ENCODE measurements around the gene OSBPL5.

Gene OSBPL5

GRCh38 chr11:3133261-3134217, 31.6 kb downstream of the OSBPL5 start:
- DNase-seq: peak; percentile 43

GRCh38 chr11:3132831-3133260, 32.3 kb downstream of the OSBPL5 start:
- DNase-seq: no peak

GRCh38 chr11:3132271-3132781, 32.8 kb downstream of the OSBPL5 start:
- DNase-seq: no peak

GRCh38 chr11:3131330-3131941, 33.7 kb downstream of the OSBPL5 start:
- DNase-seq: no peak

- no peak for DNase-seq
These were observed 34.6 kb downstream of the OSBPL5 start for GRCh38 chr11:3130269-3131071.

GRCh38 chr11:3129591-3130268, 35.4 kb downstream of the OSBPL5 start:
- no peak for DNase-seq

GRCh38 chr11:3129181-3129590, 35.9 kb downstream of the OSBPL5 start:
- DNase-seq: no peak

GRCh38 chr11:3128356-3129180, 36.5 kb downstream of the OSBPL5 start:
- no peak for DNase-seq

GRCh38 chr11:3127706-3128355, 37.3 kb downstream of the OSBPL5 start:
- no peak for DNase-seq

GRCh38 chr11:3126901-3127691, 38.0 kb downstream of the OSBPL5 start:
- DNase-seq: no peak

- DNase-seq: no peak
These were observed 38.8 kb downstream of the OSBPL5 start for GRCh38 chr11:3126207-3126865.

GRCh38 chr11:3124821-3125220, 40.3 kb downstream of the OSBPL5 start:
- DNase-seq: no peak

GRCh38 chr11:3123761-3124733, 41.1 kb downstream of the OSBPL5 start:
- no peak for DNase-seq

- DNase-seq: peak; percentile 51
These were observed 41.8 kb downstream of the OSBPL5 start for GRCh38 chr11:3123305-3123704.

- DNase-seq: peak; percentile 25
These were observed 42.3 kb downstream of the OSBPL5 start for GRCh38 chr11:3122775-3123201.

GRCh38 chr11:3121931-3122774, 43.0 kb downstream of the OSBPL5 start:
- peak; percentile 42 for DNase-seq

- peak; percentile 38 for DNase-seq
These were observed 43.7 kb downstream of the OSBPL5 start for GRCh38 chr11:3121416-3121815.

Data from right forelimb (tissue), 1 donor.